OCI-LY3 (cell line): ENCODE measurements around the gene PACRG.

Experiments
- H2AFZ ChIP-seq: fragments of 200-600, 300-600 bp; shearing (Covaris generic); 2 replicates; pipeline ENCODE4 v1.6.0; 2014; ENCODE audit warnings: antibody characterized with exemption, low read depth, low read length
- H3K27ac ChIP-seq: fragments of 200-600, 300-600 bp; sonication (generic); 2 replicates; pipeline ENCODE4 v1.5.1; 2014; ENCODE audit warnings: mild to moderate bottlenecking, low read length, moderate library complexity, mixed read lengths
- H3K27me3 ChIP-seq: fragments of 200-600, 300-600 bp; sonication (generic); 2 replicates; pipeline ENCODE4 v1.6.1; 2014; ENCODE audit warnings: low read depth, low read length, mixed read lengths
- H3K36me3 ChIP-seq: fragments of 200-600, 300-600 bp; sonication (generic); replicated peaks from 2 replicates; pipeline ENCODE3; 2014; ENCODE audit warnings: low read depth, low read length, mixed read lengths
- H3K4me1 ChIP-seq: fragments of 300-600, 200-600 bp; sonication (generic); 2 replicates; pipeline ENCODE4 v1.6.1; 2014; ENCODE audit warnings: low read length, mixed read lengths
- H3K4me2 ChIP-seq: fragments of 200-600, 300-600 bp; sonication (generic); 2 replicates; pipeline ENCODE4 v1.6.1; 2014; ENCODE audit warnings: low read length, mixed read lengths
- H3K4me3 ChIP-seq: fragments of 300-600, 200-600 bp; sonication (generic); 2 replicates; pipeline ENCODE4 v1.5.1; 2014; ENCODE audit warnings: antibody characterized with exemption, mild to moderate bottlenecking, low read length, moderate library complexity
- H3K79me2 ChIP-seq: fragments of 300-600, 200-600 bp; shearing (Covaris generic); 2 replicates; pipeline ENCODE4 v1.6.1; 2014; ENCODE audit warnings: mild to moderate bottlenecking, low read length, mixed read lengths
- H3K9ac ChIP-seq: fragments of 300-600, 200-600 bp; shearing (Covaris generic); 2 replicates; pipeline ENCODE4 v1.6.0; 2014; ENCODE audit warnings: mild to moderate bottlenecking, low read length, moderate library complexity
- H3K9me3 ChIP-seq: fragments of 200-600, 300-600 bp; shearing (Covaris generic); 2 replicates; pipeline ENCODE4 v1.6.1; 2014; ENCODE audit warnings: low read length, mixed read lengths; ENCODE audit not compliant: insufficient read depth
- H4K20me1 ChIP-seq: fragments of 200-600, 300-600 bp; sonication (generic); 2 replicates; pipeline ENCODE4 v1.6.1; 2016; ENCODE audit warnings: low read length, mixed read lengths; ENCODE audit not compliant: insufficient read depth
- CTCF ChIP-seq: fragments of 200-600, 300-600 bp; sonication (generic); IDR thresholded peaks from 2 replicates; pipeline ENCODE4 v1.5.1; 2014; ENCODE audit warnings: antibody characterized with exemption, low read length, low read depth
- EZH2phosphoT487 ChIP-seq: fragments of 200-600 bp; shearing (Covaris generic); IDR thresholded peaks from 2 replicates; pipeline ENCODE4 v1.6.1; 2018; ENCODE audit warnings: antibody characterized with exemption, mixed run types, low read depth

The PACRG gene

GRCh38 chr6:163288915-163289314 is 561.1 kb downstream of the PACRG start:
- Histone ChIP-seq H3K9me3 (no peaks in the 10 kb centered on the region), H4K20me1 (no peaks in the 10 kb centered on the region), H3K4me2 (no peak overlapping the region), H2AFZ (no peak overlapping the region), H3K9ac (no peak overlapping the region), H3K27ac (no peak overlapping the region), H3K79me2 (no peaks in the 10 kb centered on the region), H3K27me3 (no peaks in the 10 kb centered on the region), H3K36me3 (no peaks in the 10 kb centered on the region), H3K4me3 (no peak overlapping the region), H3K4me1 (no peaks in the 10 kb centered on the region)
- TF ChIP-seq CTCF: no peak
- no peak for TF ChIP-seq EZH2phosphoT487

GRCh38 chr6:163289447-163289846 is 561.7 kb downstream of the PACRG start:
- no peaks in the 10 kb centered on the region for H3K36me3 ChIP-seq
- H3K4me2 ChIP-seq: no peak overlapping the region
- no peaks in the 10 kb centered on the region for H3K4me1 ChIP-seq
- H3K27ac ChIP-seq: no peak overlapping the region
- no peaks in the 10 kb centered on the region for H4K20me1 ChIP-seq
- no peak overlapping the region for H2AFZ ChIP-seq
- H3K9ac ChIP-seq: no peak overlapping the region
- no peaks in the 10 kb centered on the region for H3K79me2 ChIP-seq
- H3K4me3 ChIP-seq: no peak overlapping the region
- H3K9me3 ChIP-seq: no peaks in the 10 kb centered on the region
- H3K27me3 ChIP-seq: no peaks in the 10 kb centered on the region
- TF ChIP-seq CTCF (no peak), EZH2phosphoT487 (no peak)

- Histone ChIP-seq H4K20me1 (no peaks in the 10 kb centered on the region), H3K27me3 (no peaks in the 10 kb centered on the region), H3K9me3 (no peaks in the 10 kb centered on the region), H3K4me3 (no peak overlapping the region), H3K36me3 (no peaks in the 10 kb centered on the region), H3K79me2 (no peaks in the 10 kb centered on the region), H3K4me2 (no peak overlapping the region), H3K9ac (no peak overlapping the region), H3K4me1 (no peaks in the 10 kb centered on the region), H2AFZ (no peak overlapping the region), H3K27ac (no peak overlapping the region)
- no peak for TF ChIP-seq EZH2phosphoT487
- no peak for TF ChIP-seq CTCF
These were observed 562.9 kb downstream of the PACRG start for GRCh38 chr6:163290545-163291274.

- Histone ChIP-seq H3K9ac (no peak overlapping the region), H3K27ac (no peak overlapping the region), H3K36me3 (no peaks in the 10 kb centered on the region), H3K27me3 (no peaks in the 10 kb centered on the region), H3K9me3 (no peaks in the 10 kb centered on the region), H3K4me1 (no peaks in the 10 kb centered on the region), H3K79me2 (no peaks in the 10 kb centered on the region), H3K4me3 (no peak overlapping the region), H4K20me1 (no peaks in the 10 kb centered on the region), H3K4me2 (no peak overlapping the region), H2AFZ (no peak overlapping the region)
- no peak for TF ChIP-seq EZH2phosphoT487
- no peak for TF ChIP-seq CTCF
These were observed 563.8 kb downstream of the PACRG start for GRCh38 chr6:163291622-163292021.
